HG03045 (cell line): ENCODE results near the gene SGSM1.

Experiments used
- ATAC-seq: cut with Tn5 transposase; IDR thresholded peaks from one replicate; pipeline ENCODE4 v1.9.1; 2021; ENCODE audit warnings: mild to moderate bottlenecking, moderate library complexity; ENCODE audit not compliant: unreplicated experiment

Gene SGSM1

GRCh38 chr22:24975125-24975640, 169.2 kb downstream of the SGSM1 start:
- ATAC-seq = no peak

- no peak for ATAC-seq
Observed at GRCh38 chr22:24975813-24976341, 169.9 kb downstream of the SGSM1 start.

- ATAC-seq = no peak
Observed at GRCh38 chr22:24976442-24977218, 170.6 kb downstream of the SGSM1 start.
